ENCODE data around the gene SNX5.
A peak's percentile ranks its signal among the peaks of the same experiment; 100 is the strongest.

The SNX5 gene

GRCh38 chr20:18005990-18006364, 37.4 kb upstream of the SNX5 start:
- Histone ChIP-seq H3K27ac (ENCODE audit: low read depth, low read length) (no peak overlapping the region), H4K5ac (ENCODE audit: low read length) (no peak overlapping the region), H3K79me2 (ENCODE audit: control insufficient read depth, insufficient read depth, low read length) (no peaks in the 10 kb centered on the region), H4K8ac (ENCODE audit: low read depth, low read length) (no peak overlapping the region), H3K56ac (ENCODE audit: low read length) (no peak overlapping the region), H3K4me3 (ENCODE audit: low read length) (no peak overlapping the region), H3K23ac (ENCODE audit: low read length) (no peak overlapping the region), H2AK5ac (ENCODE audit: low read length) (no peak overlapping the region), H2BK15ac (replicated peaks; ENCODE audit: low read depth) (no peak overlapping the region), H3K4me2 (ENCODE audit: low read length) (no peak overlapping the region), H3K4me1 (ENCODE audit: control insufficient read depth, low read depth, low read length) (no peaks in the 10 kb centered on the region), H3K9ac (ENCODE audit: low read length) (no peak overlapping the region), H3K27me3 (ENCODE audit: insufficient read depth, low read length, poor library complexity) (no peaks in the 10 kb centered on the region), H2BK5ac (ENCODE audit: low read length) (no peak overlapping the region), H3K79me1 (ENCODE audit: low read length) (no peaks in the 10 kb centered on the region), H3K4ac (ENCODE audit: low read depth, low read length) (no peak overlapping the region), H3K36me3 (ENCODE audit: control insufficient read depth, insufficient read depth, low read length) (no peaks in the 10 kb centered on the region), H2BK120ac (ENCODE audit: low read depth, low read length) (no peak overlapping the region), H3K18ac (ENCODE audit: low read length) (no peak overlapping the region)
- no peak for DNase-seq
- WGBS (ENCODE audit: extremely low coverage, insufficient coverage, low lambda C conversion rate) = no CpG with 5 or more reads among the region's 6 CpGs

GRCh38 chr20:18005170-18005989, 36.8 kb upstream of the SNX5 start:
- Histone ChIP-seq H4K5ac (ENCODE audit: low read length) (no peak overlapping the region), H3K79me1 (ENCODE audit: low read length) (no peaks in the 10 kb centered on the region), H3K4me3 (ENCODE audit: low read length) (no peak overlapping the region), H2AK5ac (ENCODE audit: low read length) (no peak overlapping the region), H3K27ac (ENCODE audit: low read depth, low read length) (no peak overlapping the region), H3K9ac (ENCODE audit: low read length) (no peak overlapping the region), H3K36me3 (ENCODE audit: control insufficient read depth, insufficient read depth, low read length) (no peaks in the 10 kb centered on the region), H3K4me2 (ENCODE audit: low read length) (no peak overlapping the region), H2BK15ac (replicated peaks; ENCODE audit: low read depth) (no peak overlapping the region), H2BK5ac (ENCODE audit: low read length) (no peak overlapping the region), H3K23ac (ENCODE audit: low read length) (no peak overlapping the region), H3K4ac (ENCODE audit: low read depth, low read length) (no peak overlapping the region), H2BK120ac (ENCODE audit: low read depth, low read length) (no peak overlapping the region), H4K8ac (ENCODE audit: low read depth, low read length) (no peak overlapping the region), H3K79me2 (ENCODE audit: control insufficient read depth, insufficient read depth, low read length) (no peaks in the 10 kb centered on the region), H3K27me3 (ENCODE audit: insufficient read depth, low read length, poor library complexity) (no peaks in the 10 kb centered on the region), H3K4me1 (ENCODE audit: control insufficient read depth, low read depth, low read length) (no peaks in the 10 kb centered on the region), H3K18ac (ENCODE audit: low read length) (no peak overlapping the region), H3K56ac (ENCODE audit: low read length) (no peak overlapping the region)
- no CpG with 5 or more reads among the region's 21 CpGs for WGBS (ENCODE audit: extremely low coverage, insufficient coverage, low lambda C conversion rate)
- DNase-seq = peak; percentile 75

- Histone ChIP-seq H4K5ac (ENCODE audit: low read length) (no peak overlapping the region), H2BK120ac (ENCODE audit: low read depth, low read length) (no peak overlapping the region), H3K4me2 (ENCODE audit: low read length) (no peak overlapping the region), H3K9ac (ENCODE audit: low read length) (no peak overlapping the region), H2BK5ac (ENCODE audit: low read length) (no peak overlapping the region), H3K27ac (ENCODE audit: low read depth, low read length) (no peak overlapping the region), H4K8ac (ENCODE audit: low read depth, low read length) (no peak overlapping the region), H3K79me1 (ENCODE audit: low read length) (no peaks in the 10 kb centered on the region), H3K79me2 (ENCODE audit: control insufficient read depth, insufficient read depth, low read length) (no peaks in the 10 kb centered on the region), H3K4me3 (ENCODE audit: low read length) (no peak overlapping the region), H3K23ac (ENCODE audit: low read length) (no peak overlapping the region), H3K4ac (ENCODE audit: low read depth, low read length) (no peak overlapping the region), H3K27me3 (ENCODE audit: insufficient read depth, low read length, poor library complexity) (no peaks in the 10 kb centered on the region), H2BK15ac (replicated peaks; ENCODE audit: low read depth) (no peak overlapping the region), H3K4me1 (ENCODE audit: control insufficient read depth, low read depth, low read length) (no peaks in the 10 kb centered on the region), H3K18ac (ENCODE audit: low read length) (no peak overlapping the region), H3K56ac (ENCODE audit: low read length) (no peak overlapping the region), H2AK5ac (ENCODE audit: low read length) (no peak overlapping the region), H3K36me3 (ENCODE audit: control insufficient read depth, insufficient read depth, low read length) (no peaks in the 10 kb centered on the region)
- peak; percentile 45 for DNase-seq
- WGBS (ENCODE audit: extremely low coverage, insufficient coverage, low lambda C conversion rate) = no CpG with 5 or more reads among the region's 8 CpGs
These were observed 35.9 kb upstream of the SNX5 start for GRCh38 chr20:18004384-18005031.

GRCh38 chr20:18003897-18004296, 35.3 kb upstream of the SNX5 start:
- no CpG with 5 or more reads among the region's 5 CpGs for WGBS (ENCODE audit: extremely low coverage, insufficient coverage, low lambda C conversion rate)
- no peak overlapping the region for H3K9ac ChIP-seq (ENCODE audit: low read length)
- H2AK5ac ChIP-seq (ENCODE audit: low read length) = no peak overlapping the region
- no peak overlapping the region for H2BK5ac ChIP-seq (ENCODE audit: low read length)
- H3K4me3 ChIP-seq (ENCODE audit: low read length) = no peak overlapping the region
- H2BK15ac ChIP-seq (replicated peaks; ENCODE audit: low read depth) = no peak overlapping the region
- no peak overlapping the region for H4K5ac ChIP-seq (ENCODE audit: low read length)
- H3K4me1 ChIP-seq (ENCODE audit: control insufficient read depth, low read depth, low read length) = no peaks in the 10 kb centered on the region
- DNase-seq = no peak
- H3K18ac ChIP-seq (ENCODE audit: low read length) = no peak overlapping the region
- H2BK120ac ChIP-seq (ENCODE audit: low read depth, low read length) = no peak overlapping the region
- no peaks in the 10 kb centered on the region for H3K27me3 ChIP-seq (ENCODE audit: insufficient read depth, low read length, poor library complexity)
- no peaks in the 10 kb centered on the region for H3K36me3 ChIP-seq (ENCODE audit: control insufficient read depth, insufficient read depth, low read length)
- H3K56ac ChIP-seq (ENCODE audit: low read length) = no peak overlapping the region
- no peak overlapping the region for H3K4ac ChIP-seq (ENCODE audit: low read depth, low read length)
- no peaks in the 10 kb centered on the region for H3K79me2 ChIP-seq (ENCODE audit: control insufficient read depth, insufficient read depth, low read length)
- H3K27ac ChIP-seq (ENCODE audit: low read depth, low read length) = no peak overlapping the region
- H3K79me1 ChIP-seq (ENCODE audit: low read length) = no peaks in the 10 kb centered on the region
- no peak overlapping the region for H3K23ac ChIP-seq (ENCODE audit: low read length)
- H4K8ac ChIP-seq (ENCODE audit: low read depth, low read length) = no peak overlapping the region
- no peak overlapping the region for H3K4me2 ChIP-seq (ENCODE audit: low read length)

- Histone ChIP-seq H3K9ac (ENCODE audit: low read length) (no peak overlapping the region), H3K27ac (ENCODE audit: low read depth, low read length) (no peak overlapping the region), H3K79me2 (ENCODE audit: control insufficient read depth, insufficient read depth, low read length) (no peaks in the 10 kb centered on the region), H3K56ac (ENCODE audit: low read length) (peak overlapping the region; percentile 17), H2BK120ac (ENCODE audit: low read depth, low read length) (no peak overlapping the region), H3K36me3 (ENCODE audit: control insufficient read depth, insufficient read depth, low read length) (no peaks in the 10 kb centered on the region), H2BK15ac (replicated peaks; ENCODE audit: low read depth) (no peak overlapping the region), H3K18ac (ENCODE audit: low read length) (no peak overlapping the region), H3K4me3 (ENCODE audit: low read length) (no peak overlapping the region), H3K4me1 (ENCODE audit: control insufficient read depth, low read depth, low read length) (no peaks in the 10 kb centered on the region), H2BK5ac (ENCODE audit: low read length) (no peak overlapping the region), H2AK5ac (ENCODE audit: low read length) (no peak overlapping the region), H3K4ac (ENCODE audit: low read depth, low read length) (no peak overlapping the region), H4K5ac (ENCODE audit: low read length) (no peak overlapping the region), H3K27me3 (ENCODE audit: insufficient read depth, low read length, poor library complexity) (no peaks in the 10 kb centered on the region), H3K79me1 (ENCODE audit: low read length) (no peaks in the 10 kb centered on the region), H3K23ac (ENCODE audit: low read length) (no peak overlapping the region), H3K4me2 (ENCODE audit: low read length) (no peak overlapping the region), H4K8ac (ENCODE audit: low read depth, low read length) (no peak overlapping the region)
- WGBS (ENCODE audit: extremely low coverage, insufficient coverage, low lambda C conversion rate) = no CpG with 5 or more reads among the region's 10 CpGs
- DNase-seq = peak; percentile 47
These were observed 32.7 kb upstream of the SNX5 start for GRCh38 chr20:18001131-18001921.

Measured in mesendoderm (in vitro differentiated cells).